Mesothelial cell of epicardium (in vitro differentiated cells): ENCODE data around the gene OSBPL2. TPM values are rescaled to one million over a fixed set of nuclear protein-coding genes. Genes with fewer than 3 reads are reported as not detected.
A peak's percentile ranks its signal among the peaks of the same experiment; 100 is the strongest.

Experiments used
- DNase-seq, 2 experiments: peaks; one replicate each; pipeline ENCODE4 v3.0.0; 2021; ENCODE audit warnings: low spot score in 2 of 2; ENCODE audit not compliant: unreplicated experiment in 2 of 2
- H3K27ac Mint-ChIP-seq: 2 replicates; pipeline ENCODE4 v1.8.0; 2021; ENCODE audit warnings: mixed read lengths
- H3K27me3 Mint-ChIP-seq: 2 replicates; pipeline ENCODE4 v1.8.0; 2021; ENCODE audit warnings: low read depth, mixed read lengths
- H3K36me3 Mint-ChIP-seq: 2 replicates; pipeline ENCODE4 v1.8.0; 2021; ENCODE audit warnings: mixed read lengths
- H3K4me1 Mint-ChIP-seq: 2 replicates; pipeline ENCODE4 v1.8.0; 2021; ENCODE audit warnings: mixed read lengths
- H3K4me3 Mint-ChIP-seq: 2 replicates; pipeline ENCODE4 v1.8.0; 2021; ENCODE audit warnings: mild to moderate bottlenecking, moderate library complexity, mixed read lengths
- H3K9me3 Mint-ChIP-seq: 2 replicates; pipeline ENCODE4 v1.8.0; 2021; ENCODE audit warnings: mixed read lengths
- CTCF ChIP-seq: fragments of 200-600 bp; sonication (generic); IDR thresholded peaks from one replicate; pipeline ENCODE4 v1.5.0; 2021; ENCODE audit warnings: antibody characterized with exemption; ENCODE audit not compliant: unreplicated experiment
- total RNA-seq: library from RNA; stranded (reverse); gene quantifications from 3 replicates; pipeline ENCODE4 v1.2.1, GENCODE V29; 2021

OSBPL2 gene
- total RNA-seq, 1 donor from 2014 or later: 57.7 TPM

- H3K27ac Mint-ChIP-seq: no peak overlapping the region
- no peak for DNase-seq
- H3K36me3 Mint-ChIP-seq: peaks cover 3% of the 10 kb centered on the region
- H3K4me1 Mint-ChIP-seq: peaks cover 15% of the 10 kb centered on the region
- H3K4me3 Mint-ChIP-seq: peak overlapping the region; percentile 87
- no peaks in the 10 kb centered on the region for H3K9me3 Mint-ChIP-seq
- TF ChIP-seq CTCF: no peak
- H3K27me3 Mint-ChIP-seq: no peaks in the 10 kb centered on the region
Observed at GRCh38 chr20:62303062-62303339, 64.7 kb downstream of the OSBPL2 start.

DNA sequence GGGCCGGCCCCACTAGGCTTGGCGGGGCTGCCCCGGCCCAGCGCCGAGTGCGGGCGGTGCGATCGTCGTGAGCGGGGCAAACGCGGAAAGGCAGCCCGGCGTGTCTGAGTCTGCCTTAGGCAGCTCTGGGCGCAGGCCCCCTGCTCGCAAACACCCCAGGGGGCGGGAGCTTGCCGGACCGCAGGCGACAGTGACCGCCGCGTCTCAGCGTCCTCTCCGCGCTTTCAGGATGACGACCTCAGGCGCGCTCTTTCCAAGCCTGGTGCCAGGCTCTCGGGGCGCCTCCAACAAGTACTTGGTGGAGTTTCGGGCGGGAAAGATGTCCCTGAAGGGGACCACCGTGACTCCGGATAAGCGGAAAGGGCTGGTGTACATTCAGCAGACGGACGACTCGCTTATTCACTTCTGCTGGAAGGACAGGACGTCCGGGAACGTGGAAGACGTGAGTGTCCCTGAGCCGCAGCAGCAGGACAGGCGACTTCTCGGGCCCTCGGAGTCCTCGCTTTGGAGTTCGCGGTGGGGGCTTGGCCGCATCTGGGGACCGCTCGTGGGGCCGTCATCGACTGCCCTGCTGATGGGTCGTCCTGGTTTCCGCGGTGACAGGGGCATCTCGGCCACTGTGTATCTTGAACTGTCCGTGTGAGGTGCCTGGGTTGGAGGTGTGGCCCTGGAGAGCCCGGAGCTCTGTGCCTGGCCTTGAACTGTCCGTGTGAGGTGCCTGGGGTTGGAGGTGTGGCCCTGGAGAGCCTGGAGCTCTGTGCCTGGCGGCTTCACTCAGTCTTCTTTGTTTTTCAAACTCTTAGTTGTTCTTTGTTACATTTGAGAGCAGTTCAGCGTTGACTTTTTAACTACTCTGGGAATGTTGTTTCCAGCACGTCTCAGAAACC, 65.3 kb downstream of the OSBPL2 start:
- Mint-ChIP-seq H3K27ac (peak overlapping the region; percentile 95), H3K4me1 (peaks cover 15% of the 10 kb centered on the region), H3K36me3 (peaks cover 3% of the 10 kb centered on the region), H3K4me3 (peak overlapping the region; percentile 87), H3K9me3 (no peaks in the 10 kb centered on the region), H3K27me3 (no peaks in the 10 kb centered on the region)
- TF ChIP-seq CTCF: no peak
- DNase-seq: peak in 1 of 2 experiments; percentile 54

DNA sequence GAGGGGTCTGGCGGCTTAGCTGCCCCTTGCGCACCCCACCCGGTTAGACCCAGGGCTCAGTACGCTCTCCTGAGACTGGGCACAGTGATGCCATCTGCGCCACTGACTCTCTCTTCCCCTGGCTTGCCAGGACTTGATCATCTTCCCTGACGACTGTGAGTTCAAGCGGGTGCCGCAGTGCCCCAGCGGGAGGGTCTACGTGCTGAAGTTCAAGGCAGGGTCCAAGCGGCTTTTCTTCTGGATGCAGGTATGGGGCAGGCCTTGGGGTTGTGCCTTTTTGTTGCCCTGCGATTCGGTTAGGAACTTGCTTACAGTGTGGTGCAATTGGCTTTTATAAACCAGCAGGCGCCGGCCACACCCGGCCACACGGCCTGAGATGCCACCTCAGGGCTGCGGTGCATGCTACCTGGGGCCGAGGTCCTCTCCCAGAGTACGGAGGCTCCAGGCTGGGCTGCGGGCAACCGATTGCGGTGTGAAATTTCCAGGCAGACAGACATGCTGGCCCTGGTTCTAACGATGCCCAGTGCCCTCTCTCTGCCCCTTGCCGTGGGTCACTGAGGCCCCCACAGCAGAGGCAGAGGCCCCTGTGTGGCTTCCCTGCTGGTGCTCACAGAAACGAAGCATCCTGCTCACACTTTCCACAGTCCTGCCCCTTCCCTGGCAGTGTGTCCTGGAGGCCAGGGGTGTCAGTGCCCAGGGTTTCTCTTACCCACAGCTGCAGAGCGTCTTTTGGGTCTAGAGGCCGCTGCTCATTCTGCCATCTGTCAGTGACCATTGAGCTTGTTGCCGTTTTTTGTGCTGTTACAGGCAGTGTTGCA, 66.2 kb downstream of the OSBPL2 start:
- no peak for DNase-seq
- Mint-ChIP-seq H3K9me3 (no peaks in the 10 kb centered on the region), H3K27me3 (no peaks in the 10 kb centered on the region), H3K4me1 (peaks cover 15% of the 10 kb centered on the region), H3K4me3 (peak overlapping the region; percentile 87), H3K27ac (peak overlapping the region; percentile 95), H3K36me3 (peaks cover 3% of the 10 kb centered on the region)
- no peak for TF ChIP-seq CTCF

DNA sequence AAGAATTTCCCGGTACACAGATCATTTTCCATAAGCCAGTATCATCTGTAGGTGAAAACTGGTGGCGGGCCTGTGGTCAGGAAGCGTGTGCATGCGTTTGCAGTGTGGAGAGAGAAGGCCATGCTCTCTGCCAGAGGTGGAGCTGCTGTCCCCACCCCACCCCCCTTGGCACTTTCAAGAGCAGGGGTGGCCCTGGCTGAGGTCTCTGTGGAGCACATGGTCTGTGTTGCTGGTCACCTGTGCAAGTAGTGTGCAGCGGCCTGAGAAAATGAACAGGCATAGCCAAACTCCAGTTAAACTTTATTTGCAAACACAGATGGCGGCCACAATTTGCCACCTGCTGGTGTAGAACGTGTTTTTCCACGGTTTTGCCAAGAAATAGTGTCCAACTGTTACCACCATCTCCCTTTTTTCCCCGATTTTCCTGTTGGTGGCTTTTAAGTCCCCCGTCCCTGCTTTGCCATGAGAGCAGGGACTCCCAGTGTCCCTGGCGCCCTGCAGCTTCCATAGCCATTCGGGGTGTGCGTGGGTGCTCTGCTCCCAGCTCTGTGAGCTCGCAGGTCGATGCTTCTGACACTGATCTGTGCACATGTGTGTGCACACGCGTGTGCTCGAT, 66.9 kb downstream of the OSBPL2 start:
- Mint-ChIP-seq H3K9me3 (no peaks in the 10 kb centered on the region), H3K36me3 (peaks cover 3% of the 10 kb centered on the region), H3K27ac (peak overlapping the region; percentile 70), H3K4me3 (peak overlapping the region; percentile 87), H3K27me3 (no peaks in the 10 kb centered on the region), H3K4me1 (peaks cover 15% of the 10 kb centered on the region)
- TF ChIP-seq CTCF: no peak
- no peak for DNase-seq

DNA sequence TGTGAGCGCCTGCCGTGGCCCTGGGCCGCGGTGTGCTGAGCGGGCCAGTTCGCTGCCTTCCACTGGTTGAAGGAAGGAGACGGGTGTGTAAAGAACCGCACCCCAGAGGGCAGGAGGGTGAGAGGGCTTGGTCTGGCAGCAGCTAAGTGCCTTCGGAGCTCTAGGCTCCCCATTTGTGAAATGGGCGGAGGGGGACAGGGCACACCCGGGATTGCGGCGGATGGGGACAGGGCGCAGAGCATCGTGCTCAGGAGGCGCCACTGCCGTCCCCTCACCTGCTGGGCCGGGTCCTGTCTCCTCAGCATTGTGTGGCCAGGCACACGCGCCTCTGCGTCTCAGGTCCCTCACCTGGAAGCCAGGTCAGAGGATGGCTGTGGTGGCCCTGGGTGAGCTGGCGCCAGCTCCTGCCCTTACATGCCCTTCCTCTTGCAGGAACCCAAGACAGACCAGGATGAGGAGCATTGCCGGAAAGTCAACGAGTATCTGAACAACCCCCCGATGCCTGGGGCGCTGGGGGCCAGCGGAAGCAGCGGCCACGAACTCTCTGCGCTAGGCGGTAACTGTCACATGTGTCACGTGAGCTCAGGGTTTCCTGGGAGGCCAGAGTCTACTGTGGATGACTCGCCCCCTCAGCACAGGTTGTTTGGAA, 67.6 kb downstream of the OSBPL2 start:
- Mint-ChIP-seq H3K4me1 (peaks cover 15% of the 10 kb centered on the region), H3K27ac (peak overlapping the region; percentile 70), H3K36me3 (peaks cover 3% of the 10 kb centered on the region), H3K9me3 (no peaks in the 10 kb centered on the region), H3K27me3 (no peaks in the 10 kb centered on the region), H3K4me3 (peak overlapping the region; percentile 48)
- DNase-seq: no peak
- TF ChIP-seq CTCF: no peak
